Gastrocnemius medialis (tissue), 4 donors: ENCODE results near the gene ROGDI.

ENCODE experiments used
- POLR2A ChIP-seq, 2 donors: fragments of 450-650 bp; IDR thresholded peaks; one replicate each; pipeline ENCODE4 v1.6.1; 2017; ENCODE audit warnings: antibody characterized with exemption in 2 of 2, mild to moderate bottlenecking in 2 of 2, moderate library complexity in 2 of 2
- TF ChIP-seq, protein P1 (sequence below), 5 experiments: fragments of 450-650 bp in 3 of 5; fragments of 200-600 bp in 2 of 5; sonication (generic) in 2 of 5; IDR thresholded peaks in 4 of 5; conservative IDR thresholded peaks in 1 of 5; 1 replicate in 4 of 5; 2 replicates in 1 of 5; pipeline ENCODE4 v1.5.1; 2016 to 2019; ENCODE audit warnings: antibody characterized with exemption in 5 of 5, mild to moderate bottlenecking in 3 of 5, moderate library complexity in 3 of 5

- TF ChIP-seq, protein P1, sequence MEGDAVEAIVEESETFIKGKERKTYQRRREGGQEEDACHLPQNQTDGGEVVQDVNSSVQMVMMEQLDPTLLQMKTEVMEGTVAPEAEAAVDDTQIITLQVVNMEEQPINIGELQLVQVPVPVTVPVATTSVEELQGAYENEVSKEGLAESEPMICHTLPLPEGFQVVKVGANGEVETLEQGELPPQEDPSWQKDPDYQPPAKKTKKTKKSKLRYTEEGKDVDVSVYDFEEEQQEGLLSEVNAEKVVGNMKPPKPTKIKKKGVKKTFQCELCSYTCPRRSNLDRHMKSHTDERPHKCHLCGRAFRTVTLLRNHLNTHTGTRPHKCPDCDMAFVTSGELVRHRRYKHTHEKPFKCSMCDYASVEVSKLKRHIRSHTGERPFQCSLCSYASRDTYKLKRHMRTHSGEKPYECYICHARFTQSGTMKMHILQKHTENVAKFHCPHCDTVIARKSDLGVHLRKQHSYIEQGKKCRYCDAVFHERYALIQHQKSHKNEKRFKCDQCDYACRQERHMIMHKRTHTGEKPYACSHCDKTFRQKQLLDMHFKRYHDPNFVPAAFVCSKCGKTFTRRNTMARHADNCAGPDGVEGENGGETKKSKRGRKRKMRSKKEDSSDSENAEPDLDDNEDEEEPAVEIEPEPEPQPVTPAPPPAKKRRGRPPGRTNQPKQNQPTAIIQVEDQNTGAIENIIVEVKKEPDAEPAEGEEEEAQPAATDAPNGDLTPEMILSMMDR (IDR thresholded peaks at IDR 0.05 in 4 of 5, conservative IDR thresholded peaks at IDR 0.05 in 1 of 5), result no peak
- TF ChIP-seq POLR2A (IDR thresholded peaks at IDR 0.05), result no peak
These were observed 40.2 kb downstream of the ROGDI start for GRCh38 chr16:4762205-4762604.
